ENCODE measurements around the gene TRIP12. TPM values are rescaled to one million over a fixed set of nuclear protein-coding genes. Genes with fewer than 3 reads are reported as not detected.

TRIP12 gene
- total RNA-seq, 1 donor from 2014 or later, result 191 TPM

DNA sequence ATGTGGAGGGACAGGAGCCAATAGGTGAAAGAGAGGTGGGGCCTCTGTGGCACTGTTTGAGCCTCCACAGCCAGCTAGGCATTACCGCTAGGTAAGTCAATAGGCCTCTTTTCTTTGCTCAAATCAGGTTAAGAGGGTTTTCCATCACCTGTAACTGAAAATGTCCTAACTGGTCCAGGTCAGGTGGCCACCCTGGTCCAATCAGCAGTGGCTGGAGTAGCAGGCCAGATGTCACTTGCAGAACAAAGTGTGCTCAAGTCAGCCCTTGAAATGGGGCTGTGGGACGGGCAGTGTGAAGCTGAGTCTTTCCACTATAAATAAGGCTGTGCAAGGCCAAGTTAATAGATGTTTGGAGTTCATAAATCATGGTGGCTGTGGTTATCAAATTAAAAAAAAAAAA, 21.4 kb upstream of the TRIP12 start:
- H3K27me3 Mint-ChIP-seq, result no peaks in the 10 kb centered on the region
- DNase-seq (ENCODE audit: extremely low spot score, unreplicated experiment), result no peak
- no peaks in the 10 kb centered on the region for H3K9me3 Mint-ChIP-seq
- H3K4me1 Mint-ChIP-seq (ENCODE audit: unreplicated experiment), result peaks cover 8% of the 10 kb centered on the region
- no peak overlapping the region for H3K27ac Mint-ChIP-seq
- TF ChIP-seq, protein P1, sequence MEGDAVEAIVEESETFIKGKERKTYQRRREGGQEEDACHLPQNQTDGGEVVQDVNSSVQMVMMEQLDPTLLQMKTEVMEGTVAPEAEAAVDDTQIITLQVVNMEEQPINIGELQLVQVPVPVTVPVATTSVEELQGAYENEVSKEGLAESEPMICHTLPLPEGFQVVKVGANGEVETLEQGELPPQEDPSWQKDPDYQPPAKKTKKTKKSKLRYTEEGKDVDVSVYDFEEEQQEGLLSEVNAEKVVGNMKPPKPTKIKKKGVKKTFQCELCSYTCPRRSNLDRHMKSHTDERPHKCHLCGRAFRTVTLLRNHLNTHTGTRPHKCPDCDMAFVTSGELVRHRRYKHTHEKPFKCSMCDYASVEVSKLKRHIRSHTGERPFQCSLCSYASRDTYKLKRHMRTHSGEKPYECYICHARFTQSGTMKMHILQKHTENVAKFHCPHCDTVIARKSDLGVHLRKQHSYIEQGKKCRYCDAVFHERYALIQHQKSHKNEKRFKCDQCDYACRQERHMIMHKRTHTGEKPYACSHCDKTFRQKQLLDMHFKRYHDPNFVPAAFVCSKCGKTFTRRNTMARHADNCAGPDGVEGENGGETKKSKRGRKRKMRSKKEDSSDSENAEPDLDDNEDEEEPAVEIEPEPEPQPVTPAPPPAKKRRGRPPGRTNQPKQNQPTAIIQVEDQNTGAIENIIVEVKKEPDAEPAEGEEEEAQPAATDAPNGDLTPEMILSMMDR (conservative IDR thresholded peaks at IDR 0.05), result no peak
- H3K36me3 Mint-ChIP-seq, result no peaks in the 10 kb centered on the region
- H3K4me3 Mint-ChIP-seq, result no peak overlapping the region

DNA sequence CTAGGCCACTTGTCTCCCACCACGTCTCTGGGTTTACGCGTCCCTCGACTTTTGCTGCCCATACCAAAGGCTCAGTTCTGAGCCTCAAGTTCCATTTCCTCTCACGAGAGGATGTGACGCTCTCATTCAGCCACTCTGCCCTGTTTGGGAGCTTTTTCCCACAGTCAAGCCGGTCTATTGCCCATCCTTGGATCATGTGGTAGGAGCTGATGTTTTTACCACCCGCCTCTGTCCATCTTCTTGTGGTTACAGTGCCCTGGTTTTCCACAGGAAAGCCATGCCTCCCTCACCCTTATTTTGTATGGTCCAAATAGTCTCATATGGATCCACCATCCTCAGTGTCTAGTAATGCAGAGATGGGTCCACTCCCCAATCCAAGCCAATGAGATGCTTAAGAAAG, 20.9 kb upstream of the TRIP12 start:
- no peaks in the 10 kb centered on the region for H3K9me3 Mint-ChIP-seq
- DNase-seq (ENCODE audit: extremely low spot score, unreplicated experiment), result no peak
- no peak overlapping the region for H3K27ac Mint-ChIP-seq
- H3K4me3 Mint-ChIP-seq, result no peak overlapping the region
- H3K27me3 Mint-ChIP-seq, result no peaks in the 10 kb centered on the region
- no peaks in the 10 kb centered on the region for H3K36me3 Mint-ChIP-seq
- H3K4me1 Mint-ChIP-seq (ENCODE audit: unreplicated experiment), result peaks cover 8% of the 10 kb centered on the region
- TF ChIP-seq, protein P1 (conservative IDR thresholded peaks at IDR 0.05), result no peak

DNA sequence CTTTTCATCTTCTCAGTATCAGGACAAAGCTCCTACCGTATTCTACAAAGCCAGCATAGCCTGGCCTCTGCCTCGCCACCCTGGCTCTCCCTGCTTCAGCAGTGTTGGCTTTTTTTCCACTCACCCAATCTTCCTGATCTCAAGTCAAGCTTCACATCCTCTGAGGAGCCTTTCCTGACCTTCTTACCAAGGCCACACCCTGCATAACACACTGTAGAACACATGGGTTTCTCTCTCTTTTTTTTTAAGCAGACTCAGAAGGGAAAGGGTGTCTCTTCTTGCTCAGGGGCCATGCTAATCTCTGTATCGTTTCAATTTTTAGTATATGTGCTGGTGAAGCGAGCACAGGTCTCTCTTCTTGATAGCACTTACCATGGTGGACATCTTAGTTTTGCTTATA, 15.7 kb upstream of the TRIP12 start:
- H3K4me3 Mint-ChIP-seq, result no peak overlapping the region
- no peaks in the 10 kb centered on the region for H3K4me1 Mint-ChIP-seq (ENCODE audit: unreplicated experiment)
- peaks cover 8% of the 10 kb centered on the region for H3K36me3 Mint-ChIP-seq
- TF ChIP-seq, protein P1 (conservative IDR thresholded peaks at IDR 0.05), result no peak
- no peak for DNase-seq (ENCODE audit: extremely low spot score, unreplicated experiment)
- H3K27me3 Mint-ChIP-seq, result no peaks in the 10 kb centered on the region
- H3K9me3 Mint-ChIP-seq, result no peaks in the 10 kb centered on the region
- H3K27ac Mint-ChIP-seq, result no peak overlapping the region

DNA sequence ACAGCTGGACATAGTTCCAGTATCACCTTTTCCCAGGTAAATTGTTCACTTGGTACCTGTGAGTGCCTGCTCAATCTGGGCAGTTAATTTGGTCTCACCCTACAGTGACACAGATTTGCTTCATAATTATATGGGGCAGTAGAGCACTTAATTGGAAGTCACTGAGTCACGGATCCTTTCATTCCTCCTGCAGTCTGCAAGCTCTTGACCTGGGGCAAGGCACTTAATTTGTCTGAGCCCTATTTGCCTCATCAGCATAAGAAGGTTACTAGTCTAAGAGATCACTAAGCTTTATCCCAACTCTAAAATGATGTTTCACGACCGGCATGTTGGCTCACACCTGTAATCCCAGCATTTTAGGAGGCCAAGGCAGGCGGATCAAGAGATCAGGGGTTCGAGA, 9.4 kb upstream of the TRIP12 start:
- Mint-ChIP-seq H3K27me3 (no peaks in the 10 kb centered on the region), H3K27ac (peak overlapping the region; percentile 27), H3K4me3 (no peak overlapping the region), H3K36me3 (peaks cover 10% of the 10 kb centered on the region), H3K9me3 (no peaks in the 10 kb centered on the region), H3K4me1 (ENCODE audit: unreplicated experiment) (no peaks in the 10 kb centered on the region)
- no peak for DNase-seq (ENCODE audit: extremely low spot score, unreplicated experiment)
- TF ChIP-seq, protein P1 (conservative IDR thresholded peaks at IDR 0.05), result no peak

DNA sequence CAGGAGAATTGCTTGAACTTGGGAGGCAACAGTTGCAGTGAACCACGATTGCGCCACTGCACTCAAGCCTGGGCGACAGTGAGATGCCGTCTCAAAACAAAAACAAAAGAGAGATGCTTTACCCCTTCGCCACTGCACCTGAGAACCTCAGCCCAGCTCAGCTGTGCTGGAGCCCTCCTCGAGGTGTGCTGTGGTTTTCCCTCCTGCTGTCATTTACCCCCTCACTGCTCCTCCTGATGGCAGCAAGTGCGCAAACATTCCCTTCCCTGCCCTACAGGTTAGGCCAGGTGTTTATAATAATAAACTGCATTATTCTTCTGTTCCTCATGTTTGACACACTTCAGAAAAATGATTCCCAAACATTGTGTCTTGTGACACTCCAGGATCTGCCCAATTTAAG, 8.8 kb upstream of the TRIP12 start:
- DNase-seq (ENCODE audit: extremely low spot score, unreplicated experiment), result peak; percentile 42
- TF ChIP-seq, protein P1 (conservative IDR thresholded peaks at IDR 0.05), result no peak
- peak overlapping the region; percentile 43 for H3K27ac Mint-ChIP-seq
- no peaks in the 10 kb centered on the region for H3K4me1 Mint-ChIP-seq (ENCODE audit: unreplicated experiment)
- no peak overlapping the region for H3K4me3 Mint-ChIP-seq
- no peaks in the 10 kb centered on the region for H3K27me3 Mint-ChIP-seq
- peaks cover 7% of the 10 kb centered on the region for H3K36me3 Mint-ChIP-seq
- H3K9me3 Mint-ChIP-seq, result no peaks in the 10 kb centered on the region

DNA sequence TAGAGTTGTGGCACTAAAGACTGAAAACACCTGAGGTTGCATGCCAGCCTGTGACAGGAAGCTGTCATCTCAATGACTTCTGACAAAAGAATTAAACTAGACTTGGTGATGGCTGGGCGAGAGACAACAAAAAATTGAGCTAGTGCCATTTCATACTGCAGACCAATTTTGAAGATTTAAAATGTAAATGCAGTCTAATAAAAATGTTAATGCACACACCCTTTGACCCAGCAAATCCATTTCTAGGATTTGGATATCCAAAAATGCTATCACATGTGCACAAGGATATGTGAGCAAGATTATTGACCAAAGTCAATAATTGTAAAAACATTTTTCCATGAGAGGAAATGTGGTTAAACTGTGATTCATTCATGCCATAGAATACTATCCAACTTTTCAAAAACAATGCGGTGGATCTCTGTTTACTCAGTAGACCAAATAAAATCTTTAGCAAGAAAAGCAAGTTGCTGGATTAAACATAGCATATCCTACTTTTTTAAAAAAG, 6.1 kb upstream of the TRIP12 start:
- no peaks in the 10 kb centered on the region for H3K27me3 Mint-ChIP-seq
- no peaks in the 10 kb centered on the region for H3K9me3 Mint-ChIP-seq
- H3K27ac Mint-ChIP-seq, result no peak overlapping the region
- no peak for DNase-seq (ENCODE audit: extremely low spot score, unreplicated experiment)
- peaks cover 3% of the 10 kb centered on the region for H3K36me3 Mint-ChIP-seq
- H3K4me3 Mint-ChIP-seq, result no peak overlapping the region
- TF ChIP-seq, protein P1 (conservative IDR thresholded peaks at IDR 0.05), result no peak
- no peaks in the 10 kb centered on the region for H3K4me1 Mint-ChIP-seq (ENCODE audit: unreplicated experiment)
